Measurements from ENCODE around the gene LRP3. TPM values are rescaled to one million over a fixed set of nuclear protein-coding genes. Genes with fewer than 3 reads are reported as not detected.

Gene LRP3
- total and polyA plus RNA-seq, 2 of the 13 experiments (the other 11 are each of a cell fraction or from before 2014, with no cell fraction given) = 17.6 to 51.6 TPM

GRCh38 chr19:33247441-33247819 is 53.3 kb downstream of the LRP3 start (continued):
- TF ChIP-seq, protein P1, sequence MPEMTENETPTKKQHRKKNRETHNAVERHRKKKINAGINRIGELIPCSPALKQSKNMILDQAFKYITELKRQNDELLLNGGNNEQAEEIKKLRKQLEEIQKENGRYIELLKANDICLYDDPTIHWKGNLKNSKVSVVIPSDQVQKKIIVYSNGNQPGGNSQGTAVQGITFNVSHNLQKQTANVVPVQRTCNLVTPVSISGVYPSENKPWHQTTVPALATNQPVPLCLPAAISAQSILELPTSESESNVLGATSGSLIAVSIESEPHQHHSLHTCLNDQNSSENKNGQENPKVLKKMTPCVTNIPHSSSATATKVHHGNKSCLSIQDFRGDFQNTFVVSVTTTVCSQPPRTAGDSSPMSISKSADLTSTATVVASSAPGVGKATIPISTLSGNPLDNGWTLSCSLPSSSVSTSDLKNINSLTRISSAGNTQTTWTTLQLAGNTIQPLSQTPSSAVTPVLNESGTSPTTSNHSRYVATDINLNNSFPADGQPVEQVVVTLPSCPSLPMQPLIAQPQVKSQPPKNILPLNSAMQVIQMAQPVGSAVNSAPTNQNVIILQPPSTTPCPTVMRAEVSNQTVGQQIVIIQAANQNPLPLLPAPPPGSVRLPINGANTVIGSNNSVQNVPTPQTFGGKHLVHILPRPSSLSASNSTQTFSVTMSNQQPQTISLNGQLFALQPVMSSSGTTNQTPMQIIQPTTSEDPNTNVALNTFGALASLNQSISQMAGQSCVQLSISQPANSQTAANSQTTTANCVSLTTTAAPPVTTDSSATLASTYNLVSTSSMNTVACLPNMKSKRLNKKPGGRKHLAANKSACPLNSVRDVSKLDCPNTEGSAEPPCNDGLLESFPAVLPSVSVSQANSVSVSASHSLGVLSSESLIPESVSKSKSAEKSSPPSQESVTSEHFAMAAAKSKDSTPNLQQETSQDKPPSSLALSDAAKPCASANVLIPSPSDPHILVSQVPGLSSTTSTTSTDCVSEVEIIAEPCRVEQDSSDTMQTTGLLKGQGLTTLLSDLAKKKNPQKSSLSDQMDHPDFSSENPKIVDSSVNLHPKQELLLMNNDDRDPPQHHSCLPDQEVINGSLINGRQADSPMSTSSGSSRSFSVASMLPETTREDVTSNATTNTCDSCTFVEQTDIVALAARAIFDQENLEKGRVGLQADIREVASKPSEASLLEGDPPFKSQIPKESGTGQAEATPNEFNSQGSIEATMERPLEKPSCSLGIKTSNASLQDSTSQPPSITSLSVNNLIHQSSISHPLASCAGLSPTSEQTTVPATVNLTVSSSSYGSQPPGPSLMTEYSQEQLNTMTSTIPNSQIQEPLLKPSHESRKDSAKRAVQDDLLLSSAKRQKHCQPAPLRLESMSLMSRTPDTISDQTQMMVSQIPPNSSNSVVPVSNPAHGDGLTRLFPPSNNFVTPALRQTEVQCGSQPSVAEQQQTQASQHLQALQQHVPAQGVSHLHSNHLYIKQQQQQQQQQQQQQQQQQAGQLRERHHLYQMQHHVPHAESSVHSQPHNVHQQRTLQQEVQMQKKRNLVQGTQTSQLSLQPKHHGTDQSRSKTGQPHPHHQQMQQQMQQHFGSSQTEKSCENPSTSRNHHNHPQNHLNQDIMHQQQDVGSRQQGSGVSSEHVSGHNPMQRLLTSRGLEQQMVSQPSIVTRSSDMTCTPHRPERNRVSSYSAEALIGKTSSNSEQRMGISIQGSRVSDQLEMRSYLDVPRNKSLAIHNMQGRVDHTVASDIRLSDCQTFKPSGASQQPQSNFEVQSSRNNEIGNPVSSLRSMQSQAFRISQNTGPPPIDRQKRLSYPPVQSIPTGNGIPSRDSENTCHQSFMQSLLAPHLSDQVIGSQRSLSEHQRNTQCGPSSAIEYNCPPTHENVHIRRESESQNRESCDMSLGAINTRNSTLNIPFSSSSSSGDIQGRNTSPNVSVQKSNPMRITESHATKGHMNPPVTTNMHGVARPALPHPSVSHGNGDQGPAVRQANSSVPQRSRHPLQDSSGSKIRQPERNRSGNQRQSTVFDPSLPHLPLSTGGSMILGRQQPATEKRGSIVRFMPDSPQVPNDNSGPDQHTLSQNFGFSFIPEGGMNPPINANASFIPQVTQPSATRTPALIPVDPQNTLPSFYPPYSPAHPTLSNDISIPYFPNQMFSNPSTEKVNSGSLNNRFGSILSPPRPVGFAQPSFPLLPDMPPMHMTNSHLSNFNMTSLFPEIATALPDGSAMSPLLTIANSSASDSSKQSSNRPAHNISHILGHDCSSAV (CRISPR knock-in tag; IDR thresholded peaks at IDR 0.05; ENCODE audit: borderline replicate concordance) = no peak
- TF ChIP-seq SAP130 (CRISPR knock-in tag; IDR thresholded peaks at IDR 0.05; ENCODE audit: low read depth) (0 out of 2 replicates have a peak, but pooled peaks have one; percentile 25), CBFB (CRISPR knock-in tag; IDR thresholded peaks at IDR 0.05) (no peak), ZNF766 (CRISPR knock-in tag; IDR thresholded peaks at IDR 0.05; ENCODE audit: borderline replicate concordance) (no peak), HOXD1 (CRISPR knock-in tag; IDR thresholded peaks at IDR 0.05) (no peak), DNMT3B (CRISPR knock-in tag; conservative IDR thresholded peaks at IDR 0.05) (no peak), ZNF264 (CRISPR knock-in tag; IDR thresholded peaks at IDR 0.05) (no peak), E2F1 (CRISPR knock-in tag; IDR thresholded peaks at IDR 0.05) (no peak), TBL1XR1 (IDR thresholded peaks at IDR 0.05; ENCODE audit: borderline replicate concordance, low read length, partially characterized antibody) (no peak), ZNF317 (CRISPR knock-in tag; IDR thresholded peaks at IDR 0.05) (no peak), ATF7 (IDR thresholded peaks at IDR 0.05) (no peak), ATF7 (CRISPR knock-in tag; IDR thresholded peaks at IDR 0.05) (0 out of 2 replicates have a peak, but pooled peaks have one; percentile 44), SP4 (CRISPR knock-in tag; IDR thresholded peaks at IDR 0.05) (no peak), ZSCAN30 (CRISPR knock-in tag; IDR thresholded peaks at IDR 0.05) (no peak), ZNF292 (CRISPR knock-in tag; IDR thresholded peaks at IDR 0.05; ENCODE audit: borderline replicate concordance, low read depth) (no peak), CC2D1A (CRISPR knock-in tag; IDR thresholded peaks at IDR 0.05) (no peak), THYN1 (CRISPR knock-in tag; IDR thresholded peaks at IDR 0.05; ENCODE audit: borderline replicate concordance, low read depth) (no peak), CREB3 (CRISPR knock-in tag; IDR thresholded peaks at IDR 0.05) (no peak)
- TF ChIP-seq, protein P2, sequence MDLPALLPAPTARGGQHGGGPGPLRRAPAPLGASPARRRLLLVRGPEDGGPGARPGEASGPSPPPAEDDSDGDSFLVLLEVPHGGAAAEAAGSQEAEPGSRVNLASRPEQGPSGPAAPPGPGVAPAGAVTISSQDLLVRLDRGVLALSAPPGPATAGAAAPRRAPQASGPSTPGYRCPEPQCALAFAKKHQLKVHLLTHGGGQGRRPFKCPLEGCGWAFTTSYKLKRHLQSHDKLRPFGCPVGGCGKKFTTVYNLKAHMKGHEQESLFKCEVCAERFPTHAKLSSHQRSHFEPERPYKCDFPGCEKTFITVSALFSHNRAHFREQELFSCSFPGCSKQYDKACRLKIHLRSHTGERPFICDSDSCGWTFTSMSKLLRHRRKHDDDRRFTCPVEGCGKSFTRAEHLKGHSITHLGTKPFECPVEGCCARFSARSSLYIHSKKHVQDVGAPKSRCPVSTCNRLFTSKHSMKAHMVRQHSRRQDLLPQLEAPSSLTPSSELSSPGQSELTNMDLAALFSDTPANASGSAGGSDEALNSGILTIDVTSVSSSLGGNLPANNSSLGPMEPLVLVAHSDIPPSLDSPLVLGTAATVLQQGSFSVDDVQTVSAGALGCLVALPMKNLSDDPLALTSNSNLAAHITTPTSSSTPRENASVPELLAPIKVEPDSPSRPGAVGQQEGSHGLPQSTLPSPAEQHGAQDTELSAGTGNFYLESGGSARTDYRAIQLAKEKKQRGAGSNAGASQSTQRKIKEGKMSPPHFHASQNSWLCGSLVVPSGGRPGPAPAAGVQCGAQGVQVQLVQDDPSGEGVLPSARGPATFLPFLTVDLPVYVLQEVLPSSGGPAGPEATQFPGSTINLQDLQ (CRISPR knock-in tag; IDR thresholded peaks at IDR 0.05) = no peak
